NT2/D1 (cell line): Measurements from ENCODE around the gene SMURF1.

Experiments used
- YY1 ChIP-seq: IDR thresholded peaks from 2 replicates; pipeline ENCODE4 v1.6.1; 2011; ENCODE audit not compliant: insufficient read length, insufficient read depth
- ZNF274 ChIP-seq: IDR thresholded peaks from 2 replicates; pipeline ENCODE4 v1.6.1; 2011; ENCODE audit warnings: mild to moderate bottlenecking, low read depth, low read length

- no peak for TF ChIP-seq YY1
- TF ChIP-seq ZNF274, result no peak
Observed at GRCh38 chr7:99124751-99125504, 19.0 kb downstream of the SMURF1 start.
